NB4 (cell line): Measurements from ENCODE around the gene KRTAP10-7.

Experiments
- CTCF ChIP-seq: IDR thresholded peaks from one replicate; pipeline ENCODE4 v1.5.1; 2012; ENCODE audit warnings: low read depth, low read length
- POLR2A ChIP-seq: IDR thresholded peaks from 2 replicates; pipeline ENCODE4 v1.6.1; 2011; ENCODE audit warnings: mild to moderate bottlenecking; ENCODE audit not compliant: insufficient read length; ENCODE audit errors: extremely low read depth

GRCh38 chr21:44552681-44553080, 47.7 kb upstream of the KRTAP10-7 start:
- TF ChIP-seq CTCF (no peak), POLR2A (no peak)
